ENCODE measurements around the gene ZFPL1. TPM values are rescaled to one million over a fixed set of nuclear protein-coding genes. Genes with fewer than 3 reads are reported as not detected.

ZFPL1 gene
- 10 to 100 TPM; 32.6 to 36.4 TPM for total RNA-seq
- 10 to 100 TPM; 24.9 to 30.4 (median 27.7) TPM for polyA plus RNA-seq (ENCODE audit: insufficient read length in 6 of 6)
- long read RNA-seq, donor 1, transcript ZFPL1-201 (8 exons, 1,371 nt): major isoform, 10 of 27 reads
- long read RNA-seq, donor 1, partial matches to known transcripts: 17 of 27 reads
- long read RNA-seq, donor 1, other reads (novel, unspliced or antisense): 0 of 27 reads
- long read RNA-seq, donor 2, transcript ZFPL1-201 (8 exons, 1,371 nt): major isoform, 6 of 20 reads
- long read RNA-seq, donor 2, partial matches to known transcripts: 7 of 20 reads
- long read RNA-seq, donor 2, other reads (novel, unspliced or antisense): 0 of 20 reads
- long read RNA-seq, donor 3, transcript ZFPL1-201 (8 exons, 1,371 nt): major isoform, 9 of 9 reads
- long read RNA-seq, donor 3, partial matches to known transcripts: 0 of 9 reads
- long read RNA-seq, donor 3, other reads (novel, unspliced or antisense): 0 of 9 reads
- long read RNA-seq, donor 4, transcript ZFPL1-201 (8 exons, 1,371 nt): major isoform, 22 of 31 reads
- long read RNA-seq, donor 4, partial matches to known transcripts: 6 of 31 reads
- long read RNA-seq, donor 4, other reads (novel, unspliced or antisense): 2 of 31 reads
- long read RNA-seq, donor 5, transcript ZFPL1-201 (8 exons, 1,371 nt): major isoform, 6 of 16 reads
- long read RNA-seq, donor 5, partial matches to known transcripts: 8 of 16 reads
- long read RNA-seq, donor 5, other reads (novel, unspliced or antisense): 0 of 16 reads
- long read RNA-seq, donor 6, transcript ZFPL1-201 (8 exons, 1,371 nt): major isoform, 7 of 11 reads
- long read RNA-seq, donor 6, partial matches to known transcripts: 0 of 11 reads
- long read RNA-seq, donor 6, other reads (novel, unspliced or antisense): 0 of 11 reads
- long read RNA-seq, donor 7, partial matches to known transcripts: 0 of 5 reads
- long read RNA-seq, donor 7, other reads (novel, unspliced or antisense): 0 of 5 reads
- long read RNA-seq, donor 8, partial matches to known transcripts: 0 of 7 reads
- long read RNA-seq, donor 8, other reads (novel, unspliced or antisense): 0 of 7 reads
- long read RNA-seq, donor 9: 0 reads
- long read RNA-seq, donor 10, transcript ZFPL1-201 (8 exons, 1,371 nt): major isoform, 19 of 24 reads
- long read RNA-seq, donor 10, partial matches to known transcripts: 1 of 24 reads
- long read RNA-seq, donor 10, other reads (novel, unspliced or antisense): 4 of 24 reads
- long read RNA-seq, donor 11, transcript ZFPL1-201 (8 exons, 1,371 nt): major isoform, 5 of 14 reads
- long read RNA-seq, donor 11, partial matches to known transcripts: 5 of 14 reads
- long read RNA-seq, donor 11, other reads (novel, unspliced or antisense): 0 of 14 reads
- long read RNA-seq, donor 12, partial matches to known transcripts: 0 of 8 reads
- long read RNA-seq, donor 12, other reads (novel, unspliced or antisense): 0 of 8 reads

- Histone ChIP-seq H3K27me3 (no peaks in the 10 kb centered on the region), H3K4me3 (peak within 1 kb of the TSS; percentile 79 to 85), H3K27ac (peak within 1 kb of the TSS; percentile 90 to 92), H3K9me3 (no peaks in the 10 kb centered on the region), H3K4me1 (peaks cover 9 to 27% of the 10 kb centered on the region in 2 donors), H3K36me3 (peaks cover 0 to 40% of the 10 kb centered on the region in 2 donors)
- intact Hi-C loops (cut with DNase I): no loop called here
- DNase-seq (peak; percentile 94 to 98 (median 96)), ATAC-seq (peak; percentile 96)
- no peak for TF ChIP-seq CTCF (IDR thresholded peaks at IDR 0.05)
Observed at GRCh38 chr11:65083834-65084597, at the start of gene ZFPL1, which contains the start of gene CDCA5. TSS of gene ZFPL1 (plus strand) at chr11:65084222. CDS start at chr11:65084699, 477 bp downstream. TSS of gene CDCA5 (minus strand) at chr11:65084040. CDS start at chr11:65083978, 62 bp downstream.

DNA sequence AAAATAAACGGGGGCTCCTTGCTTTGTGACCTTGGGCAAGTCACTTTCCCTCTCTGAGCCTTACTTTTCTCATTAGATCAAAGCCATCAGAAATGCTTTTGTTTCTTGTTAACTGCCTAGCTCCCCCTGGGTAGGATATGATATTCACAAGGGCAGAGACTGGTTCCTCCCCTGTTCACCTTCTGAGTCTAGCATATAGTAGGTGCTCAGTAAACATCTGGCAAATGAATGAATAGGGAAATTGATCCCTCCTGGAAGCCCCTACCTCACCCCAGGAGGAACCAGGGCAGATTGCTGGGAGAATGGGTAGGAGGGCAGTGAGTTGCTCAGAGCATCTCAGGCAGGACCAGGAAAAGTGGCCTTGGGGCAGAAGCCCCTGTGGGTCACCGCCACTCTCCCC, 49.6 kb upstream of the ZFPL1 start:
- DNase-seq (no peak), ATAC-seq (no peak)
- H3K4me1 ChIP-seq: peaks cover 0 to 3% of the 10 kb centered on the region in 2 donors
- peaks cover 0 to 73% of the 10 kb centered on the region in 2 donors for H3K36me3 ChIP-seq
- no peaks in the 10 kb centered on the region for H3K9me3 ChIP-seq
- intact Hi-C loops (cut with DNase I): no loop called here
- no peak for TF ChIP-seq CTCF (IDR thresholded peaks at IDR 0.05)
- H3K27ac ChIP-seq: no peak overlapping the region
- H3K27me3 ChIP-seq: no peaks in the 10 kb centered on the region
- no peak overlapping the region for H3K4me3 ChIP-seq

DNA sequence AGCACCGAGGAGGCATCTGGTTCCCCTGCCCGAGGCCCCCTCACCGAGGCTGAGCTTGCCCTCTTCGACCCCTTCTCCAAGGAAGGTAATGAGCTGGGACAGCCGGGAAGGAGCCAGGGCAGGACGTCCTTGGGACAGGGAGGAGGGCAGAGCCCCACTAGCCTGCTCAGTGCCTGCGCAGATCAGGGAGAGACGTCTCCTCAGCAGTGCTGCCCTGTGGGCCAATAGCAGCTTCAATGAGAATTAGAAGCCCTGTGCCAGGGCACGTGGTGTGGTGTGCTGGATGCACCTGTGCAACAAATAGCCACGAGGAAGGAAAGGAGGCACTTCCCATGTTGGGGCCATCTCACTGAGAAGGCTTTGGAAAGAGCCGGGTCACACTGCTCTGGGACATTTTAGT, 48.4 kb upstream of the ZFPL1 start:
- TF ChIP-seq CTCF (IDR thresholded peaks at IDR 0.05): no peak
- Histone ChIP-seq H3K4me1 (peaks cover 0 to 10% of the 10 kb centered on the region in 2 donors), H3K27me3 (no peaks in the 10 kb centered on the region), H3K27ac (no peak overlapping the region), H3K9me3 (no peaks in the 10 kb centered on the region), H3K4me3 (no peak overlapping the region), H3K36me3 (peaks cover 0 to 80% of the 10 kb centered on the region in 2 donors)
- ATAC-seq: no peak
- intact Hi-C loops (cut with DNase I): no loop called here
- no peak for DNase-seq

DNA sequence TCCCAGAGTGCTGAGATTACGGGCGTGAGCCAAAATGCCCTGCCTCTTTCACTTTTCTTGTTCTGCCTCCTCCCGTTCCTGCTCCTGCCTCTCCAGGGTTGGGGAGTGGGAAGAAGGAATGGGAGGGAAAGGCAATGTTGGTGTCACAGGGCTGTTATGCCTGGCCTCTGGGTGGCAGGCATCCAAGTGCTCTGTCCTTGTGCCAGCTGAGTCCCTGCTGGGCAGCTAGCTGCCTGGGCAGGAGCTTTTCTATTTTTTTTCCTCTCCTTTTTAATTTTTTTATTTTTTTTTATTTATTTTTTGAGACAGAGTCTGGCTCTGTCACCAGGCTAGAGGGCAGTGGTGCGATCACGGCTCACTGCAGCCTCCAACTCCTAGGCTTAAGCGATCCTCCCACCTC, 47.1 kb upstream of the ZFPL1 start:
- intact Hi-C loops (cut with DNase I): no loop called here
- ATAC-seq: peak; percentile 6

More for the DNA sequence above, 47.1 kb upstream of the ZFPL1 start:
- no peaks in the 10 kb centered on the region for H3K27me3 ChIP-seq
- H3K4me3 ChIP-seq: no peak overlapping the region
- peak in 2 of 4 donors; percentile 54 to 74 for DNase-seq
- H3K36me3 ChIP-seq: peaks cover 0 to 76% of the 10 kb centered on the region in 2 donors
- H3K4me1 ChIP-seq: peaks cover 3 to 19% of the 10 kb centered on the region in 2 donors
- H3K27ac ChIP-seq: no peak overlapping the region
- no peaks in the 10 kb centered on the region for H3K9me3 ChIP-seq
- no peak for TF ChIP-seq CTCF (IDR thresholded peaks at IDR 0.05)
